Measurements from ENCODE around the gene PTPRT. TPM values are rescaled to one million over a fixed set of nuclear protein-coding genes. Genes with fewer than 3 reads are reported as not detected.

Gene PTPRT
- total RNA-seq, 1 donor from 2014 or later, result not detected

DNA sequence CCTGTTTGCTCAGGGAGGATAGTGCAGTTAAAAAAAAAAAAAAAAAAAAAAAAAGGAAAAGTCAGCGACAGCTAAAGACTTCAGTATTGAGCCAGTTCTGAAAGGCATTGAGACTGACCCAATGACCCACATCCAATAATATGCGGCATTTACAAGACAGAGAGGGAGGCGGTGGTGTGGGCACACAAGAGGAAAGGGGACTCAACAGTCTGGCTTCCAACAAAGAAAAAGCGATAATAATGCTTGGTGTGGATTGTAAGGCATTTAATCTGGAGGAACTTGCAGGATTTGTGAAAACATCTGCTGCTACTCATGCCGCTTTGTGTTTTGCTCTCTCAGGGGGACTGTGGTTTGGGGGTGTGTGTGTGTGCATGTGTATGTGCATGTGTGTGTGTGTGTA is 787.3 kb downstream of the PTPRT start:
- intact Hi-C loops (cut with micrococcal nuclease), result no loop called here

GRCh38 chr20:42401613-42402012 is 788.1 kb downstream of the PTPRT start:
- intact Hi-C loops (cut with micrococcal nuclease), result no loop called here

DNA sequence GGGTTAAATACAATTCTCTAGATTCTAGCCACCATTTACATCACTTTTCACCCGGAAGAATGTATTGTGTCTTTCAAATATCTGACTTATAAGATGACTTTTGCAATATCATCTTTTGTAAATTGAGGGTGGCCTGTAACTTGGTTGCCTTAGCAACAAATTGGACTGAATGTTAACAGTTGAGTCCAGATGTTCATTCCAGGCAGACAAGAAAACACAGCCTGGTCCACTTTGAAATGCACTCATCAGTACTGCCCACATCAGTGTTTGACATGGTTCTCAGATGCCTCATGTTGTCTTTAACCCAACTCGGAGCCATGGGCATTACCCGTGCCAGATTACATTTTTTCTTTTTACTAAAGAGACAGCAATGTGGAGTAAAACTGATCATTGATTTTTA is 789.9 kb downstream of the PTPRT start:
- intact Hi-C loops (cut with micrococcal nuclease), result no loop called here

- intact Hi-C loops (cut with micrococcal nuclease), result no loop called here
Measured at GRCh38 chr20:42392442-42392841, 797.3 kb downstream of the PTPRT start.

GRCh38 chr20:42391807-42392206 is 797.9 kb downstream of the PTPRT start:
- intact Hi-C loops (cut with micrococcal nuclease), result no loop called here

DNA sequence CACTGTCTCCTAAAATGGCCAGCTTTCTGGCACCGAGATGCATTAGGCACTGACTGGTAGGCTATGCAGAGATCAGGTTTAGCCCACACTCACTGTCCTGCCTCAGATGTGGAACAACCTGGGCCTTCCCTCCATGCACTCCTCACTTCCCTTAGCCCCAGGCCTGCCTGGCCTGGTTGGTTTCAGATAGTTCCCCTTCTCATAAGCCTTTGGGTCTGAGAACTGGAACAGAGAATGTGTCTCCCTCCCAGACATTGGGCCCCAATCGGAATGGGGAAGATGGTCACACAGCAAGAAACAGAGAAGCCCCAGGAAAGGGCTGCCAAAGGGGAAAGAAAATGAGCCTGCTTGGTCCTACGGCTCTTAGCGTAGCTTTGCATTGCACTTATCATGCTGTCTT is 809.4 kb downstream of the PTPRT start:
- intact Hi-C loops (cut with micrococcal nuclease), result loop anchor here (10.0 kb wide), 1 partner anchor 65 kb away; no protein-coding TSS in a partner anchor

DNA sequence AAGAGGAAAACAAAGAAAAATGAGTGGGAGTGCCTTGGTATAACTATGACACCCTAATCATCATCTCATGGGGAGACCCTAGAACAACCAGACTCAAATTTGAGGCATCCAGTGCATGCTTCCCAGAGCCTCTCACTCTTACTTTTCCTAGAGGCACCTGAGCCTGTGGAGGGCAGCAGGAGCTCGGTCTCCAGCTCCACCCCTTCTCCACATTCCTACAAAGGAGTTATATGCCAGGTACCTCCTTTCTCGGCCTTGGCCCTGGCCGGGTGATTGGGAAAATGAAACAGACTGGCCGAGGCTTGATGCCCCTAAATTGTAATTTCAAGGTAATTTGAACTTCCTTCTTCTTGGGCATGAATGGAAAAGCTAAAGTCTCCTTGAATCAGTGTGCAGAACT is 810.3 kb downstream of the PTPRT start:
- intact Hi-C loops (cut with micrococcal nuclease), result no loop called here

DNA sequence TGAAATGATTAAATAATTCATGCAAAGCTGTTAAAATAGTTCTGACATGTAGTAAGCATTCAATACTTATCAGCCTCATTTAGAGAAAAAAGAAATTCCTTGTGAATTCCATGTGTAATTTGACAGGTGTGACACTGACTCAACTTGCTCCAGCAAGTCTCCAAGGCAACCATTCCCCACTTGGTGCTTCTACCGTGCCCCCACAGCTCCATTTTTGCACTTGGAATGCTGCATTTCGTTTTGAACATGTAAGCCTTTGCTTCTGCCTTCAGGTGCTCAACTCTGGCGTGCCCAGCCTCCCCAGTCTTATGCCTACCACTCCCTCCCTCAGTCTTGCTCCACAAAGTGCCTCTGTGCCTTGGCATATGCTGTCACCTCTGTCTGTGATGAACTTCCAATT is 810.9 kb downstream of the PTPRT start:
- intact Hi-C loops (cut with micrococcal nuclease), result no loop called here

DNA sequence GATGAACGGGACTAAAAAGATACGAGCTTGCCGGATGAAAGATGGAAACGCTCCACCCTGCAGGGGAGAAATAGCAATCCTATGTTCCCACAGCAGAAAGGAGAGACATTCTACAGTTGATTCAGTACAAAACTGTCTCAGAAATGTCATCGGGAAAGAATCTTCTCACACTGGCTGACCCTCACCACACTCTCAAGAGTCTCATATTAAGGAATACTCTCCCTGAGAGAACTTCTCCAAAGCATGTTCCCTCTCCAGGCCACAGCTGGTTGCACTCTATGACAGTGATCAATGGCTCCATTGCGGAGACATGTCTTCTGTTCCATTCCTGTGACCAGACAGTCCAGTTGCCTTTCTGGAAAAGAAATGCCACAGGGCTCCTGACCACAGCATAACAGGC is 813.6 kb downstream of the PTPRT start:
- intact Hi-C loops (cut with micrococcal nuclease), result no loop called here

GRCh38 chr20:42373049-42373448 is 816.7 kb downstream of the PTPRT start:
- intact Hi-C loops (cut with micrococcal nuclease), result no loop called here

GRCh38 chr20:42370075-42370474 is 819.6 kb downstream of the PTPRT start:
- intact Hi-C loops (cut with micrococcal nuclease), result no loop called here

DNA sequence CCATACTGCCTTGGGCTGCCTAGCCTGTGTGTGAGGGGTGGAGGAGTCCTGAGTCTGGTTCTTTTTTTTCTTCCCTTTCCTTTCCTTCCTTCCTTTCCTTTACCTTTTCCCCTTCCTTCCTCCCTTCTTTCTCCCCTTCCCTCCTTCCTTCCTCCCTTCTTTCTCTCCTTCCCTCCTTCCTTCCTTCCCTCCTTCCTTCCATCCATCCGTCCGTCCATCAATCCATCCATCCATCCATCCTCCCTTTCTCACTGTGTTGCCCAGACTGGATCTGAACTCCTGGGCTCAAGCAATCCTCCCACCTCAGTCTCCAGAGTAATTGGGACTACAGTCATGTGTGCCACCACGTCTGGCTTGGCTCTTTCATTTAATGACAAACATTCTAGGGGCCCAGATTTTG is 820.8 kb downstream of the PTPRT start:
- intact Hi-C loops (cut with micrococcal nuclease), result no loop called here

- intact Hi-C loops (cut with micrococcal nuclease), result no loop called here
Measured at GRCh38 chr20:42366626-42367025, 823.1 kb downstream of the PTPRT start.

- intact Hi-C loops (cut with micrococcal nuclease), result no loop called here
Measured at GRCh38 chr20:42364446-42364845, 825.3 kb downstream of the PTPRT start.

DNA sequence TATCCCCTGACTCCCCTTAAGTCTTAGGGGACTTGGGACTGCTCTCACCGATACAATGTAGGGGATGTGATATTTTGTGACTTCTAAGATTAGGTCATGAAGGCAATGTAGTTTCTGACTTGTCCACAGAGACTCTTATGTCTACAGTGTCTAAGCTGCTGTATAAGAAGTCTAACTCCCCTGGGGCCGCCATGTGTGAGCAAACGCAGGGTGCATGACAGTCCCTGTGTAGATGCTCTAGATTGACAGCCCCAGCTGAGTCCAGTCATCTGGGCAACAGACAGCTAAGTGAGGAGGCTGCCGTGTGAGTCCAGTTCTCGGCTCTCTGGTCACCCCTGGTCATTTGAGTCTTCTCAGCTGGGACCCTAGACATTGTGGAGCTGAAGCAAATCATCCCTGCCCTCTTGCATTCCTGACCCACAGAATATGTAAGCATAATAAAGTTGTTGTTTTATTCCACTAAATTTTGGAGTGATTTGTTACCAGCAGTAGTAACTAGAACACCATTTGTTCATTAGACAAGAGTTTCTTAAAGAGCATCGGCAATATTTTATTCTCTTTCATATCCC is 828.2 kb downstream of the PTPRT start:
- intact Hi-C loops (cut with micrococcal nuclease), result no loop called here

DNA sequence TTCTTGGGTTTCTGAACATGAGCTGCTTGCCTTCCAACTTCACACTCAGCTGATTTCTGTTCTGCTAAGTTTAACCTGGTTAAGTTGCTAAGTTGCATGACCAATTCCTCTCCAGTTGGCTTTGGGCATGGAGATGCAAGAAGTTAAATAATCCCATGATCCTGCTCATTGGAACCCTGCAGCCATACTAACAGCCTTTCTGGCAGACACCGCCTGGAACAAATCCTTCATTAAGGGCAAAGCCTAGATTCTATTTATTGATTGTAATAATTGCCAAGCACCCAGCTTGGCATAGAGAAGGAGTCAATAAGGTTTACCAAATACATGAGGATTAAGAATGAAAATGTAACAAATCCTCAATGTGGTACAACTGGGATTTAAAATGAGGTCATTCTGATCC is 829.1 kb downstream of the PTPRT start:
- intact Hi-C loops (cut with micrococcal nuclease), result no loop called here

GRCh38 chr20:42359617-42360016 is 830.1 kb downstream of the PTPRT start:
- intact Hi-C loops (cut with micrococcal nuclease), result no loop called here

GRCh38 chr20:42352096-42352495 is 837.6 kb downstream of the PTPRT start:
- intact Hi-C loops (cut with micrococcal nuclease), result no loop called here

DNA sequence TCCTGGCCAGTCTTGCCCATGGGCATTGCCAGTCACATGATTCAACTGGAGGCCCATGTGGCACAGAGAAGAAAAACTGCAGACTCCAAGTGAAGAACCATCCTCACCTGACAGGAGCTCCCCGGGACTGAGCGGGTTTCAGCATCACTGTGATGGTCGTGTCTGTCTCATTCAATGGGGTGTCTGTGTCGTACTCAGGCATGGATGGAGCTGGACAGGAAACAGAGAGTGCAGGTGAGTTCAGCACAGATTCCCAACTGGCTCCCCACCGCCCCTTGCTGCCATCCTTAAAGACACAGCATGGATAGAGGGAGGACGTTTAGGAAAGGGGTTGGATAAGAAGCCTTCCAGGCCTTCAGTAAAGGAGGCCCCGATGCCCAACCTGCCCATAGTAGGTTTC is 839.2 kb downstream of the PTPRT start:
- intact Hi-C loops (cut with micrococcal nuclease), result no loop called here

GRCh38 chr20:42346189-42347170 is 843.2 kb downstream of the PTPRT start:
- intact Hi-C loops (cut with micrococcal nuclease), result no loop called here

DNA sequence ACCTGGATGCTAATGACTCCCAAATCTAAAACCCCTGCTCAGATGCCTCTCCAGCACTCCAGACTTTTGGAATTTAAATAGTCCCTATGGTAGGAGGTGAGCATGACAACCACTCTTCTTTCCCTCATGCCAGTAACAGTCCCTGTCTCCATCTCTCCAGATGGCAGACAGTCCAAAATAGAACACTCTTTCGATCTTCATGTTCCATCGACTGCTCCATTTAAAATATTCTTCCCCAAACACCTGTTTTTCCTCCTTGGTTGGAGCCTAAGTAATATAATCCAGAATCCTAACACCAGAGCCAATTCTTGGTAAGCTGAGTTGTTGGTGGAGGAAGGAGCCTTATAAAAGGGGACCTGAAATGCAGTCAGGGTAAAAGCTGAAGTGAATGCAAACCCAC is 848.1 kb downstream of the PTPRT start:
- intact Hi-C loops (cut with micrococcal nuclease), result no loop called here

DNA sequence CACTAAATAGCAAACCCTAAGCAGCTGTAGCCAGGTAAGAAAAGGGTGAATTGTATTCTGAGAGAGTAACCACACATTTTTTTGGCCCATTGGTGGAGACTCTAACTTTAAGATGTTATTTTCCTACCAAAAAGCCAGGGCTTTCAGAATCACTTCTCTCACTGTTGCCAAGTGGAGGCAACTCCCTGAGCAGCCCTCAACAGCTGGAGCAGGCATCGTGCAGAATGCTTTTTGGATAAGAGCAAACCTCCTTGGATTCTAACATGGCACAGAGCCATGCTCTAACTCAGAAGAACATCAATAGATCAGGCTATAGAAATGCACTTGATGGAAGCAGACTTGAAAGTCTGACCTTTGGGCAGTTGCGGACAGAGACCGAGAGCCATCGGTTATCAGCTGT is 849.3 kb downstream of the PTPRT start:
- intact Hi-C loops (cut with micrococcal nuclease), result no loop called here

Measured in T-helper 1 cell treated with Interleukin-12 subunit alpha and Interleukin-12 subunit beta and Interleukin-4 antibody, amounts not matched to agents 30 ng/mL and 1 ng/mL, for 36 hours (primary cell).